Activated CD8-positive, alpha-beta memory T cell treated with anti-CD3 and anti-CD28 coated beads, Interleukin-2, amount 50 U/mL, for 24 hours (primary cell): ENCODE measurements around the gene ARHGEF39.

Source experiments
- DNase-seq: peaks from one replicate; pipeline ENCODE4 v3.0.0-alpha.2; 2020; ENCODE audit errors: extremely low read depth

Gene ARHGEF39

GRCh38 chr9:35664531-35665470 lies at the start of gene ARHGEF39:
TSS of gene ARHGEF39 (minus strand) at chr9:35665195. CDS start at chr9:35665169, 26 bp downstream.
- no peak for DNase-seq

- no peak for DNase-seq
These were observed 49.1 kb upstream of the ARHGEF39 start for GRCh38 chr9:35714123-35714522.

GRCh38 chr9:35713578-35713977 lies 48.6 kb upstream of the ARHGEF39 start:
- no peak for DNase-seq

- DNase-seq, result no peak
These were observed 47.9 kb upstream of the ARHGEF39 start for GRCh38 chr9:35712762-35713400.

- DNase-seq, result no peak
These were observed 46.8 kb upstream of the ARHGEF39 start for GRCh38 chr9:35711501-35712428.

- no peak for DNase-seq
These were observed 46.0 kb upstream of the ARHGEF39 start for GRCh38 chr9:35710818-35711500.

- DNase-seq, result no peak
These were observed 43.2 kb upstream of the ARHGEF39 start for GRCh38 chr9:35708146-35708545.

- no peak for DNase-seq
These were observed 42.0 kb upstream of the ARHGEF39 start for GRCh38 chr9:35706951-35707350.

- no peak for DNase-seq
These were observed 40.9 kb upstream of the ARHGEF39 start for GRCh38 chr9:35705836-35706430.

GRCh38 chr9:35705372-35705771 lies 40.4 kb upstream of the ARHGEF39 start:
- no peak for DNase-seq

- DNase-seq, result no peak
These were observed 39.1 kb upstream of the ARHGEF39 start for GRCh38 chr9:35703906-35704672.

- no peak for DNase-seq
These were observed 37.7 kb upstream of the ARHGEF39 start for GRCh38 chr9:35702696-35703095.

GRCh38 chr9:35700942-35701341 lies 35.9 kb upstream of the ARHGEF39 start:
- DNase-seq, result no peak

- no peak for DNase-seq
These were observed 35.0 kb upstream of the ARHGEF39 start for GRCh38 chr9:35700031-35700430.

- DNase-seq, result no peak
These were observed 33.2 kb upstream of the ARHGEF39 start for GRCh38 chr9:35698231-35698630.

- no peak for DNase-seq
These were observed 32.5 kb upstream of the ARHGEF39 start for GRCh38 chr9:35697486-35697885.

- DNase-seq, result no peak
These were observed 31.7 kb upstream of the ARHGEF39 start for GRCh38 chr9:35696520-35697215.

GRCh38 chr9:35695943-35696401 lies 31.0 kb upstream of the ARHGEF39 start:
- no peak for DNase-seq

GRCh38 chr9:35691757-35692301 lies 26.8 kb upstream of the ARHGEF39 start:
- DNase-seq, result no peak
